GM19455 (cell line): ENCODE measurements around the gene OLA1.

Experiments used
- ATAC-seq: cut with Tn5 transposase; IDR thresholded peaks from one replicate; pipeline ENCODE4 v1.9.1; 2021; ENCODE audit not compliant: unreplicated experiment

The OLA1 gene

GRCh38 chr2:174038462-174038861, 209.9 kb downstream of the OLA1 start:
- no peak for ATAC-seq

- ATAC-seq: no peak
Observed at GRCh38 chr2:174036825-174037224, 211.5 kb downstream of the OLA1 start.

GRCh38 chr2:174035981-174036742, 212.2 kb downstream of the OLA1 start:
- no peak for ATAC-seq

- ATAC-seq: no peak
Observed at GRCh38 chr2:174035117-174035635, 213.2 kb downstream of the OLA1 start.

- no peak for ATAC-seq
Observed at GRCh38 chr2:174033163-174033550, 215.2 kb downstream of the OLA1 start.

- ATAC-seq: no peak
Observed at GRCh38 chr2:174031226-174031625, 217.1 kb downstream of the OLA1 start.

- ATAC-seq: no peak
Observed at GRCh38 chr2:174028935-174029334, 219.4 kb downstream of the OLA1 start.

- ATAC-seq: no peak
Observed at GRCh38 chr2:174027956-174028355, 220.4 kb downstream of the OLA1 start.

- no peak for ATAC-seq
Observed at GRCh38 chr2:174026122-174026845, 222.0 kb downstream of the OLA1 start.

GRCh38 chr2:174025271-174026121, 222.8 kb downstream of the OLA1 start:
- no peak for ATAC-seq

- no peak for ATAC-seq
Observed at GRCh38 chr2:174024524-174025270, 223.6 kb downstream of the OLA1 start.

- ATAC-seq: no peak
Observed at GRCh38 chr2:174023591-174024523, 224.5 kb downstream of the OLA1 start.
